HepG2 (cell line): ENCODE data around the gene FGFR3. TPM values are rescaled to one million over a fixed set of nuclear protein-coding genes. Genes with fewer than 3 reads are reported as not detected.

Experiments used
- BHLHE40 ChIP-seq: IDR thresholded peaks from 2 replicates; pipeline ENCODE4 v1.6.1; 2011; ENCODE audit warnings: low read length, improper control_type of control experiment
- CCDC6 ChIP-seq: sonication (generic); formaldehyde crosslinking; IDR thresholded peaks from 2 replicates; pipeline ENCODE4 v1.8.1; 2022; ENCODE audit warnings: mild to moderate bottlenecking, missing genetic modification reagents, moderate library complexity
- CHD2 ChIP-seq: IDR thresholded peaks from 2 replicates; pipeline ENCODE4 v1.6.1; 2011; ENCODE audit warnings: low read depth, low read length, improper control_type of control experiment
- MAFF ChIP-seq: IDR thresholded peaks from 2 replicates; pipeline ENCODE4 v1.6.1; 2011; ENCODE audit warnings: low read depth, low read length, improper control_type of control experiment
- NFRKB ChIP-seq: fragments of 450-650 bp; IDR thresholded peaks from 2 replicates; pipeline ENCODE4 v1.6.1; 2017
- RNF2 ChIP-seq: fragments of 450-650 bp; conservative IDR thresholded peaks from 2 replicates; pipeline ENCODE4 v1.6.1; 2016; ENCODE audit warnings: low read depth
- ZNF12 ChIP-seq: sonication (generic); formaldehyde crosslinking; IDR thresholded peaks from 2 replicates; pipeline ENCODE4 v1.5.0; 2020; ENCODE audit warnings: missing genetic modification reagents
- ZNF350 ChIP-seq: sonication (generic); formaldehyde crosslinking; IDR thresholded peaks from 2 replicates; pipeline ENCODE4 v1.4.0; 2020; ENCODE audit warnings: mild to moderate bottlenecking, low read depth, missing genetic modification reagents, borderline replicate concordance
- ZNF441 ChIP-seq: sonication (generic); formaldehyde crosslinking; IDR thresholded peaks from 2 replicates; pipeline ENCODE4 v1.7.0; 2021; ENCODE audit warnings: missing genetic modification reagents, borderline replicate concordance
- ZNF562 ChIP-seq: sonication (generic); formaldehyde crosslinking; IDR thresholded peaks from 2 replicates; pipeline ENCODE4 v1.8.0; 2022; ENCODE audit warnings: missing genetic modification reagents, borderline replicate concordance
- ZSCAN12 ChIP-seq: sonication (generic); formaldehyde crosslinking; IDR thresholded peaks from 2 replicates; pipeline ENCODE4 v1.9.0; 2021; ENCODE audit warnings: mild to moderate bottlenecking, missing genetic modification reagents
- polyA plus RNA-seq, 8 experiments: library from polyadenylated mRNA; depleted of rRNA in 3 of 8; stranded (reverse) in 7 of 8; unstranded in 1 of 8; fragments of >200 nt; fragmentation: Illumina TruSeq in 4 of 8; extraction: Trizol in 4 of 8; gene quantifications; 2 replicates each; pipeline versions ENCODE4 v1.2.1 to v1.2.3, GENCODE V29; 2011 to 2016; ENCODE audit warnings: low read depth in 4 of 8, missing spikeins in 1 of 8, mixed read lengths in 1 of 8; ENCODE audit not compliant: insufficient read depth in 1 of 8
- total RNA-seq, 5 experiments: library from RNA; depleted of rRNA; stranded (reverse); fragments of >200 nt; fragmentation: Illumina TruSeq; extraction: Trizol; gene quantifications; 2 replicates each; pipeline ENCODE4 v1.2.3, GENCODE V29; 2016; ENCODE audit warnings: low read depth in 1 of 5
- TF ChIP-seq, protein P1 (sequence below): sonication (generic); formaldehyde crosslinking; IDR thresholded peaks from 2 replicates; pipeline ENCODE4 v1.9.0; 2021; ENCODE audit warnings: mild to moderate bottlenecking, missing genetic modification reagents
- TF ChIP-seq, protein P2 (sequence below): sonication (generic); formaldehyde crosslinking; IDR thresholded peaks from 2 replicates; pipeline ENCODE4 v1.5.0; 2020; ENCODE audit warnings: mild to moderate bottlenecking, missing genetic modification reagents
- TF ChIP-seq, protein P3 (sequence below): sonication (generic); formaldehyde crosslinking; IDR thresholded peaks from 2 replicates; pipeline ENCODE4 v1.8.1; 2023; ENCODE audit warnings: mild to moderate bottlenecking, missing genetic modification reagents, borderline replicate concordance
- TF ChIP-seq, protein P4 (sequence below): fragments of 450-650 bp; IDR thresholded peaks from 2 replicates; pipeline ENCODE4 v1.6.1; 2016
- TF ChIP-seq, protein P5 (sequence below): sonication (generic); formaldehyde crosslinking; conservative IDR thresholded peaks from 2 replicates; pipeline ENCODE4 v1.4.0; 2020; ENCODE audit warnings: missing genetic modification reagents
- TF ChIP-seq, protein P6 (sequence below): sonication (generic); formaldehyde crosslinking; IDR thresholded peaks from 2 replicates; pipeline ENCODE4 v1.9.0; 2021; ENCODE audit warnings: missing genetic modification reagents, mild to moderate bottlenecking, borderline replicate concordance

Gene FGFR3
- total and polyA plus RNA-seq, 2 of the 13 experiments (the other 11 are each of a cell fraction or from before 2014, with no cell fraction given): 103 to 109 TPM

DNA sequence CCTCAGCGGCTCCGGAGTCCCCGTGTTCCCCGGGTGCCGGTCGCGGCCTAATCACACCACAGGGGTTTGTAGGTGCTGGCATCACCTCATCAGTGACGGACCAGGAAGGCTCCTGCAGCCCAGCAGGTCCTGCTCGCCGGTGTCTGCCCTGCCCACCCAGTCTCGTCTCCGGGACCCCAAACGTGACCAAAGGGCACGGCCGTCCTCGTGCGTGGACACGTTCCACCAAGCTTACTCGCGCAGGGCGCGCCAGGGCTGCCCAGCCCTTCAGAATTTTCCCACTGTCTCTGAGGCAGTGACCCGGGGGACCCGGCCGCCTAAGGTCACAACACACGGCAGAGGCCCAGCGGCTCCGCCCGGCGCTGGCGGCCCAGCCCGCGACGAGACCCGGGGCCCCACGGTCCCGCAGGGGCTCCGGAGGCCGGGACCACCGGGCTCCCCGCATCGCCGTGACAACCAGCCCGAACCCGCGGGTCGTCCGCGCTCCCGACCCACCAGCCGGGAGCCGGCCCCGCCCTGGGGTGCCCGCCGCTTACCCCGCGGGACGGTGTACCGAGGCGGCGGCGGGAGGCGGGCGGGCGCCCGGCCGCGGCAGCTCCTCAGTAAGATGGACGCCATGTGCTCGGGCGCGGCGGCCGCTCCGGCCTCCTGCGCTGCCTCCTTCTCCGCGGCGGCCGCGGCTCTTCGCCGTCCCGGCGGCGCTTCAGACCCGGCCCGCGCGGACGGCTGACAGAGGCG is 62.4 kb downstream of the FGFR3 start (continued):
- TF ChIP-seq, protein P1, sequence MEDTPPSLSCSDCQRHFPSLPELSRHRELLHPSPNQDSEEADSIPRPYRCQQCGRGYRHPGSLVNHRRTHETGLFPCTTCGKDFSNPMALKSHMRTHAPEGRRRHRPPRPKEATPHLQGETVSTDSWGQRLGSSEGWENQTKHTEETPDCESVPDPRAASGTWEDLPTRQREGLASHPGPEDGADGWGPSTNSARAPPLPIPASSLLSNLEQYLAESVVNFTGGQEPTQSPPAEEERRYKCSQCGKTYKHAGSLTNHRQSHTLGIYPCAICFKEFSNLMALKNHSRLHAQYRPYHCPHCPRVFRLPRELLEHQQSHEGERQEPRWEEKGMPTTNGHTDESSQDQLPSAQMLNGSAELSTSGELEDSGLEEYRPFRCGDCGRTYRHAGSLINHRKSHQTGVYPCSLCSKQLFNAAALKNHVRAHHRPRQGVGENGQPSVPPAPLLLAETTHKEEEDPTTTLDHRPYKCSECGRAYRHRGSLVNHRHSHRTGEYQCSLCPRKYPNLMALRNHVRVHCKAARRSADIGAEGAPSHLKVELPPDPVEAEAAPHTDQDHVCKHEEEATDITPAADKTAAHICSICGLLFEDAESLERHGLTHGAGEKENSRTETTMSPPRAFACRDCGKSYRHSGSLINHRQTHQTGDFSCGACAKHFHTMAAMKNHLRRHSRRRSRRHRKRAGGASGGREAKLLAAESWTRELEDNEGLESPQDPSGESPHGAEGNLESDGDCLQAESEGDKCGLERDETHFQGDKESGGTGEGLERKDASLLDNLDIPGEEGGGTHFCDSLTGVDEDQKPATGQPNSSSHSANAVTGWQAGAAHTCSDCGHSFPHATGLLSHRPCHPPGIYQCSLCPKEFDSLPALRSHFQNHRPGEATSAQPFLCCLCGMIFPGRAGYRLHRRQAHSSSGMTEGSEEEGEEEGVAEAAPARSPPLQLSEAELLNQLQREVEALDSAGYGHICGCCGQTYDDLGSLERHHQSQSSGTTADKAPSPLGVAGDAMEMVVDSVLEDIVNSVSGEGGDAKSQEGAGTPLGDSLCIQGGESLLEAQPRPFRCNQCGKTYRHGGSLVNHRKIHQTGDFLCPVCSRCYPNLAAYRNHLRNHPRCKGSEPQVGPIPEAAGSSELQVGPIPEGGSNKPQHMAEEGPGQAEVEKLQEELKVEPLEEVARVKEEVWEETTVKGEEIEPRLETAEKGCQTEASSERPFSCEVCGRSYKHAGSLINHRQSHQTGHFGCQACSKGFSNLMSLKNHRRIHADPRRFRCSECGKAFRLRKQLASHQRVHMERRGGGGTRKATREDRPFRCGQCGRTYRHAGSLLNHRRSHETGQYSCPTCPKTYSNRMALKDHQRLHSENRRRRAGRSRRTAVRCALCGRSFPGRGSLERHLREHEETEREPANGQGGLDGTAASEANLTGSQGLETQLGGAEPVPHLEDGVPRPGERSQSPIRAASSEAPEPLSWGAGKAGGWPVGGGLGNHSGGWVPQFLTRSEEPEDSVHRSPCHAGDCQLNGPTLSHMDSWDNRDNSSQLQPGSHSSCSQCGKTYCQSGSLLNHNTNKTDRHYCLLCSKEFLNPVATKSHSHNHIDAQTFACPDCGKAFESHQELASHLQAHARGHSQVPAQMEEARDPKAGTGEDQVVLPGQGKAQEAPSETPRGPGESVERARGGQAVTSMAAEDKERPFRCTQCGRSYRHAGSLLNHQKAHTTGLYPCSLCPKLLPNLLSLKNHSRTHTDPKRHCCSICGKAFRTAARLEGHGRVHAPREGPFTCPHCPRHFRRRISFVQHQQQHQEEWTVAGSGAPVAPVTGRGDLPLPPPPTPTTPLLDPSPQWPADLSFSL: no peak
- TF ChIP-seq ZNF562 (CRISPR knock-in tag): no peak
- TF ChIP-seq RNF2: 0 out of 2 replicates have a peak, but pooled peaks have one; percentile 41
- TF ChIP-seq MAFF: no peak
- TF ChIP-seq CCDC6 (CRISPR knock-in tag): no peak
- TF ChIP-seq, protein P2, sequence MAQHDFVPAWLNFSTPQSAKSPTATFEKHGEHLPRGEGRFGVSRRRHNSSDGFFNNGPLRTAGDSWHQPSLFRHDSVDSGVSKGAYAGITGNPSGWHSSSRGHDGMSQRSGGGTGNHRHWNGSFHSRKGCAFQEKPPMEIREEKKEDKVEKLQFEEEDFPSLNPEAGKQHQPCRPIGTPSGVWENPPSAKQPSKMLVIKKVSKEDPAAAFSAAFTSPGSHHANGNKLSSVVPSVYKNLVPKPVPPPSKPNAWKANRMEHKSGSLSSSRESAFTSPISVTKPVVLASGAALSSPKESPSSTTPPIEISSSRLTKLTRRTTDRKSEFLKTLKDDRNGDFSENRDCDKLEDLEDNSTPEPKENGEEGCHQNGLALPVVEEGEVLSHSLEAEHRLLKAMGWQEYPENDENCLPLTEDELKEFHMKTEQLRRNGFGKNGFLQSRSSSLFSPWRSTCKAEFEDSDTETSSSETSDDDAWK: no peak
- TF ChIP-seq, protein P3, sequence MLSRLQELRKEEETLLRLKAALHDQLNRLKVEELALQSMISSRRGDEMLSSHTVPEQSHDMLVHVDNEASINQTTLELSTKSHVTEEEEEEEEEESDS (CRISPR knock-in tag): no peak
- TF ChIP-seq, protein P4, sequence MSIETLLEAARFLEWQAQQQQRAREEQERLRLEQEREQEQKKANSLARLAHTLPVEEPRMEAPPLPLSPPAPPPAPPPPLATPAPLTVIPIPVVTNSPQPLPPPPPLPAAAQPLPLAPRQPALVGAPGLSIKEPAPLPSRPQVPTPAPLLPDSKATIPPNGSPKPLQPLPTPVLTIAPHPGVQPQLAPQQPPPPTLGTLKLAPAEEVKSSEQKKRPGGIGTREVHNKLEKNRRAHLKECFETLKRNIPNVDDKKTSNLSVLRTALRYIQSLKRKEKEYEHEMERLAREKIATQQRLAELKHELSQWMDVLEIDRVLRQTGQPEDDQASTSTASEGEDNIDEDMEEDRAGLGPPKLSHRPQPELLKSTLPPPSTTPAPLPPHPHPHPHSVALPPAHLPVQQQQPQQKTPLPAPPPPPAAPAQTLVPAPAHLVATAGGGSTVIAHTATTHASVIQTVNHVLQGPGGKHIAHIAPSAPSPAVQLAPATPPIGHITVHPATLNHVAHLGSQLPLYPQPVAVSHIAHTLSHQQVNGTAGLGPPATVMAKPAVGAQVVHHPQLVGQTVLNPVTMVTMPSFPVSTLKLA: no peak
- TF ChIP-seq ZSCAN12 (CRISPR knock-in tag): no peak
- TF ChIP-seq NFRKB: no peak
- TF ChIP-seq, protein P5, sequence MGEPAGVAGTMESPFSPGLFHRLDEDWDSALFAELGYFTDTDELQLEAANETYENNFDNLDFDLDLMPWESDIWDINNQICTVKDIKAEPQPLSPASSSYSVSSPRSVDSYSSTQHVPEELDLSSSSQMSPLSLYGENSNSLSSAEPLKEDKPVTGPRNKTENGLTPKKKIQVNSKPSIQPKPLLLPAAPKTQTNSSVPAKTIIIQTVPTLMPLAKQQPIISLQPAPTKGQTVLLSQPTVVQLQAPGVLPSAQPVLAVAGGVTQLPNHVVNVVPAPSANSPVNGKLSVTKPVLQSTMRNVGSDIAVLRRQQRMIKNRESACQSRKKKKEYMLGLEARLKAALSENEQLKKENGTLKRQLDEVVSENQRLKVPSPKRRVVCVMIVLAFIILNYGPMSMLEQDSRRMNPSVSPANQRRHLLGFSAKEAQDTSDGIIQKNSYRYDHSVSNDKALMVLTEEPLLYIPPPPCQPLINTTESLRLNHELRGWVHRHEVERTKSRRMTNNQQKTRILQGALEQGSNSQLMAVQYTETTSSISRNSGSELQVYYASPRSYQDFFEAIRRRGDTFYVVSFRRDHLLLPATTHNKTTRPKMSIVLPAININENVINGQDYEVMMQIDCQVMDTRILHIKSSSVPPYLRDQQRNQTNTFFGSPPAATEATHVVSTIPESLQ (CRISPR knock-in tag): no peak
- no peak for TF ChIP-seq ZNF350
- TF ChIP-seq ZNF12 (CRISPR knock-in tag): no peak
- TF ChIP-seq, protein P6, sequence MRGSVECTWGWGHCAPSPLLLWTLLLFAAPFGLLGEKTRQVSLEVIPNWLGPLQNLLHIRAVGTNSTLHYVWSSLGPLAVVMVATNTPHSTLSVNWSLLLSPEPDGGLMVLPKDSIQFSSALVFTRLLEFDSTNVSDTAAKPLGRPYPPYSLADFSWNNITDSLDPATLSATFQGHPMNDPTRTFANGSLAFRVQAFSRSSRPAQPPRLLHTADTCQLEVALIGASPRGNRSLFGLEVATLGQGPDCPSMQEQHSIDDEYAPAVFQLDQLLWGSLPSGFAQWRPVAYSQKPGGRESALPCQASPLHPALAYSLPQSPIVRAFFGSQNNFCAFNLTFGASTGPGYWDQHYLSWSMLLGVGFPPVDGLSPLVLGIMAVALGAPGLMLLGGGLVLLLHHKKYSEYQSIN (CRISPR knock-in tag): 0 out of 2 replicates have a peak, but pooled peaks have one; percentile 76
- TF ChIP-seq BHLHE40: no peak
- TF ChIP-seq ZNF441 (CRISPR knock-in tag): no peak
- TF ChIP-seq CHD2: no peak
